ENCODE measurements around the gene UNK. TPM values are rescaled to one million over a fixed set of nuclear protein-coding genes. Genes with fewer than 3 reads are reported as not detected.
A peak's percentile ranks its signal among the peaks of the same experiment; 100 is the strongest.

UNK gene
- total and polyA plus RNA-seq, 2 of the 13 experiments (the other 11 are each of a cell fraction or from before 2014, with no cell fraction given), result 31.6 to 33.0 TPM

- no peak; the same call in 1 of the 2 replicates for TF ChIP-seq ARID5B (CRISPR knock-in tag; IDR thresholded peaks at IDR 0.05)
- peak; percentile 90 for TF ChIP-seq MXD1 (CRISPR knock-in tag; IDR thresholded peaks at IDR 0.05)
- peak; percentile 62; the same call in 1 of the 2 replicates for TF ChIP-seq HOXA3 (CRISPR knock-in tag; IDR thresholded peaks at IDR 0.05)
- TF ChIP-seq PATZ1 (CRISPR knock-in tag; IDR thresholded peaks at IDR 0.05), result 0 out of 2 replicates have a peak, but pooled peaks have one; percentile 28
- TF ChIP-seq TEAD2 (CRISPR knock-in tag; IDR thresholded peaks at IDR 0.05), result no peak
- TF ChIP-seq DZIP1 (CRISPR knock-in tag; IDR thresholded peaks at IDR 0.05), result peak; percentile 98
- no peak for TF ChIP-seq NBN (conservative IDR thresholded peaks at IDR 0.05)
- TF ChIP-seq FOXC1 (CRISPR knock-in tag; IDR thresholded peaks at IDR 0.05; ENCODE audit: borderline replicate concordance), result 0 out of 2 replicates have a peak, but pooled peaks have one; percentile 46
- peak; percentile 96 for TF ChIP-seq BORCS8-MEF2B (CRISPR knock-in tag; IDR thresholded peaks at IDR 0.05)
- peak; percentile 82 for TF ChIP-seq AFF4 (CRISPR knock-in tag; IDR thresholded peaks at IDR 0.05)
- peak; percentile 64 for TF ChIP-seq ZNF782 (CRISPR knock-in tag; IDR thresholded peaks at IDR 0.05; ENCODE audit: borderline replicate concordance)
- TF ChIP-seq SALL1 (CRISPR knock-in tag; IDR thresholded peaks at IDR 0.05), result peak; percentile 70
- TF ChIP-seq ZSCAN12 (CRISPR knock-in tag; IDR thresholded peaks at IDR 0.05), result peak; percentile 51; the same call in 1 of the 2 replicates
- TF ChIP-seq ETV5 (CRISPR knock-in tag; IDR thresholded peaks at IDR 0.05; ENCODE audit: borderline replicate concordance), result peak; percentile 72
Observed at GRCh38 chr17:75785016-75785890, 647 bp downstream of the UNK start (continued).

Data from HepG2 (cell line).